ENCODE measurements around the gene BRWD1. TPM values are rescaled to one million over a fixed set of nuclear protein-coding genes. Genes with fewer than 3 reads are reported as not detected.

The BRWD1 gene
- total and polyA plus RNA-seq, 2 of the 13 experiments (the other 11 are each of a cell fraction or from before 2014, with no cell fraction given) = 13.9 to 28.0 TPM

DNA sequence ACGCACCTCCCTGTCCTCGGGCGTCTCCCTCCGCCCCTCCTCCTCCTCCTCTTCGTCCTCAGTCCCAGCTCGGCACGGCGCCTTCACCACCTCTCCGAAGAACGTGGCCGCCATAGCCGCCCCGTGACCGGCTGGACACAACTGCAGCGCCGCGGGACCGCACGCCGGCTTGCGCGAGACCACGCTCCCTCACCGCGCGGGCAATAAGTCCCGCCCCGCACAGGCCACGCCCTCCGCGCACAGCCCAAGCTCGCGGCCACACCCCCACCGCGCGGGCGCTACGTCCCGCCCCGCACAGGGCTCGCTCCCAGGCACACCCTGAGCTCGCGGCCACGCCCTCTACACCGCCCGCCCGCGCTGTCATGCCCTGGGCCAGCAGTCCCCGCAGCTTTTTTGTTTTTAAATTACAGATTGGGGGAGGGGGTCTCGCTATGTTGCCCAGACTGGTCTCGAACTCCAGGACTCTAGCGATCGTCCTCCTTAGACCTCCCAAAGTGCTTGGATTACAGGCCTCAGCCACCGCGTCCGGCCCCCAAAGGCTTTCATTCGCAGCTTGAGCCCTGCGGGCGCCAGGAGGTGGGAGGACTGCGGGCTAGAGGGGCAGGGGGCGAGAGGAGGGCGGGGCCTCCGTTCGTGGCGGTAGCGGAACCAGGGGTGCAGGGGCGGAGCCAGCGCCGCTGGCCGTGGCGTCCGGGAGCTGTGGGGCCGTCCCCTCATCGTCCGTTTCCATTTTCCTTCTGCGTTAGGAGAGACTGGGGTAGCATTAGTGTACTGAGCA is 130.0 kb downstream of the BRWD1 start, which contains the start of gene PSMG1 (continued):
- TF ChIP-seq MYC (CRISPR knock-in tag; IDR thresholded peaks at IDR 0.05; ENCODE audit: borderline replicate concordance) (peak; percentile 91), ATM (IDR thresholded peaks at IDR 0.05; ENCODE audit: borderline replicate concordance) (no peak), HMGA1 (CRISPR knock-in tag; conservative IDR thresholded peaks at IDR 0.05) (no peak), ZNF292 (CRISPR knock-in tag; IDR thresholded peaks at IDR 0.05; ENCODE audit: borderline replicate concordance, low read depth) (no peak), NCOR1 (IDR thresholded peaks at IDR 0.05; ENCODE audit: borderline replicate concordance, low read length) (no peak; the same call in 1 of the 2 replicates), FOXJ3 (CRISPR knock-in tag; IDR thresholded peaks at IDR 0.05; ENCODE audit: borderline replicate concordance) (no peak), NBN (conservative IDR thresholded peaks at IDR 0.05) (no peak), REPIN1 (CRISPR knock-in tag; IDR thresholded peaks at IDR 0.05; ENCODE audit: borderline replicate concordance, low read depth) (no peak), ONECUT2 (CRISPR knock-in tag; IDR thresholded peaks at IDR 0.05) (no peak), CENPX (CRISPR knock-in tag; IDR thresholded peaks at IDR 0.05) (no peak), SIN3A (IDR thresholded peaks at IDR 0.05; ENCODE audit: borderline replicate concordance, low read depth, low read length) (0 out of 2 replicates have a peak, but pooled peaks have one; percentile 22), ZNF891 (CRISPR knock-in tag; IDR thresholded peaks at IDR 0.05) (peak; percentile 92), PITX1 (CRISPR knock-in tag; IDR thresholded peaks at IDR 0.05) (no peak; the same call in none of the 2 replicates), HIVEP1 (CRISPR knock-in tag; IDR thresholded peaks at IDR 0.05) (0 out of 2 replicates have a peak, but pooled peaks have one; percentile 16), ZNF678 (CRISPR knock-in tag; IDR thresholded peaks at IDR 0.05) (peak; percentile 97), SP4 (CRISPR knock-in tag; IDR thresholded peaks at IDR 0.05) (peak; percentile 90), ZNF235 (CRISPR knock-in tag; IDR thresholded peaks at IDR 0.05; ENCODE audit: borderline replicate concordance) (peak; percentile 59; the same call in 1 of the 2 replicates), RARA (CRISPR knock-in tag; IDR thresholded peaks at IDR 0.05) (peak; percentile 23; the same call in 1 of the 2 replicates), RCOR2 (CRISPR knock-in tag; IDR thresholded peaks at IDR 0.05) (no peak; the same call in 1 of the 2 replicates), ZNF484 (CRISPR knock-in tag; IDR thresholded peaks at IDR 0.05; ENCODE audit: borderline replicate concordance, low read depth) (peak; percentile 35; the same call in 1 of the 2 replicates), HOXD1 (CRISPR knock-in tag; IDR thresholded peaks at IDR 0.05) (0 out of 2 replicates have a peak, but pooled peaks have one; percentile 36), RXRB (CRISPR knock-in tag; IDR thresholded peaks at IDR 0.05; ENCODE audit: borderline replicate concordance) (0 out of 2 replicates have a peak, but pooled peaks have one; percentile 36), ZNF17 (CRISPR knock-in tag; IDR thresholded peaks at IDR 0.05) (peak; percentile 11; the same call in 1 of the 2 replicates), ZNF124 (CRISPR knock-in tag; IDR thresholded peaks at IDR 0.05) (no peak; the same call in 1 of the 2 replicates), AKAP8 (CRISPR knock-in tag; IDR thresholded peaks at IDR 0.05) (no peak), GTF2F1 (IDR thresholded peaks at IDR 0.05; ENCODE audit: low read length) (no peak), EZH2 (conservative IDR thresholded peaks at IDR 0.05; ENCODE audit: low read depth, low read length) (no peak), MIER2 (CRISPR knock-in tag; IDR thresholded peaks at IDR 0.05) (peak; percentile 67), HOXA5 (CRISPR knock-in tag; IDR thresholded peaks at IDR 0.05) (no peak)
- TF ChIP-seq, protein P1, sequence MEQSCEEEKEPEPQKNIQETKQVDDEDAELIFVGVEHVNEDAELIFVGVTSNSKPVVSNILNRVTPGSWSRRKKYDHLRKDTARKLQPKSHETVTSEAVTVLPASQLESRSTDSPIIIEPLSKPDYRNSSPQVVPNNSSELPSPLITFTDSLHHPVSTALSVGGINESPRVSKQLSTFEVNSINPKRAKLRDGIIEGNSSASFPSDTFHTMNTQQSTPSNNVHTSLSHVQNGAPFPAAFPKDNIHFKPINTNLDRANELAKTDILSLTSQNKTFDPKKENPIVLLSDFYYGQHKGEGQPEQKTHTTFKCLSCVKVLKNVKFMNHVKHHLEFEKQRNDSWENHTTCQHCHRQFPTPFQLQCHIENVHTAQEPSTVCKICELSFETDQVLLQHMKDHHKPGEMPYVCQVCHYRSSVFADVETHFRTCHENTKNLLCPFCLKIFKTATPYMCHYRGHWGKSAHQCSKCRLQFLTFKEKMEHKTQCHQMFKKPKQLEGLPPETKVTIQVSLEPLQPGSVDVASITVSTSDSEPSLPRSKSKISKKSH (CRISPR knock-in tag; IDR thresholded peaks at IDR 0.05; ENCODE audit: borderline replicate concordance) = 0 out of 2 replicates have a peak, but pooled peaks have one; percentile 14
- TF ChIP-seq, protein P2, sequence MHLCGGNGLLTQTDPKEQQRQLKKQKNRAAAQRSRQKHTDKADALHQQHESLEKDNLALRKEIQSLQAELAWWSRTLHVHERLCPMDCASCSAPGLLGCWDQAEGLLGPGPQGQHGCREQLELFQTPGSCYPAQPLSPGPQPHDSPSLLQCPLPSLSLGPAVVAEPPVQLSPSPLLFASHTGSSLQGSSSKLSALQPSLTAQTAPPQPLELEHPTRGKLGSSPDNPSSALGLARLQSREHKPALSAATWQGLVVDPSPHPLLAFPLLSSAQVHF (CRISPR knock-in tag; IDR thresholded peaks at IDR 0.05) = 0 out of 2 replicates have a peak, but pooled peaks have one; percentile 48
